ENCODE data around the gene GRK2.

GRCh38 chr11:67248653-67249052, 17.6 kb upstream of the GRK2 start:
- TF ChIP-seq CHD1 (IDR thresholded peaks at IDR 0.05; ENCODE audit: low read depth, low read length) (no peak), CTCF (IDR thresholded peaks at IDR 0.05; ENCODE audit: control extremely low read depth in 1 of 3, insufficient read depth in 1 of 3, low read depth in 1 of 3, low read length in 3 of 3) (no peak), EZH2 (IDR thresholded peaks at IDR 0.05; ENCODE audit: low read depth, low read length, severe bottlenecking) (no peak), KDM4A (IDR thresholded peaks at IDR 0.05; ENCODE audit: low read depth, low read length, severe bottlenecking) (no peak), EP300 (IDR thresholded peaks at IDR 0.05; ENCODE audit: borderline replicate concordance in 1 of 2, low read depth in 2 of 2, low read length in 2 of 2) (no peak), USF2 (IDR thresholded peaks at IDR 0.05; ENCODE audit: low read length) (no peak), POLR2A (IDR thresholded peaks at IDR 0.05; ENCODE audit: control extremely low read depth in 1 of 2, low read depth in 2 of 2, low read length in 2 of 2) (no peak), ATF3 (IDR thresholded peaks at IDR 0.05; ENCODE audit: insufficient read depth, low read depth, low read length) (no peak), HDAC2 (IDR thresholded peaks at IDR 0.05; ENCODE audit: borderline replicate concordance in 1 of 2, low read depth in 2 of 2, low read length in 2 of 2) (no peak), TAF1 (IDR thresholded peaks at IDR 0.05; ENCODE audit: low read depth, low read length) (no peak), SRF (IDR thresholded peaks at IDR 0.05; ENCODE audit: low read depth, low read length) (no peak), SIN3A (conservative IDR thresholded peaks at IDR 0.05 in 1 of 2, IDR thresholded peaks at IDR 0.05 in 1 of 2; ENCODE audit: low read depth in 1 of 2, low read length in 2 of 2) (no peak)

Data from H1 (cell line).